ENCODE data around the gene KREMEN1.

The KREMEN1 gene

DNA sequence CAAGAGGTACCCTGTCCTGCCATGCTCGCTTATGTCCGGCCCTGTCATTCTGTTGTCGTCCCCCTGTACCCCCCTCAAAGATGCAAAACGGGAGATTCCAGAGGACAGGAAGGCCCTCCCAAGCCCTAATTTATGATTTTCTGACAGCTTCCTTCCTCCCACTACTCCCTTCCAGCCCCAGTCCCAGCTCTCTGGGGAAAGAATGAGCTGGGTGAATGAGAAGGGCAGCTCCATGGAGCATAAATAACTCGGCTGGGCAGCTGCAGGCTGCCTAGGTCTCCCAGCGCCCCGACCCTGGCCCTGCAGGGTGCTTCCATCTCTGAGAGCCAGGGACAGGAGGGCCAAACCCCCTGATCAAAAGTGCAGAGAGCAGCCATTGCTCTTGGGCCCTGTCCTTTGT lies 128.9 kb downstream of the KREMEN1 start:
- H3K27ac ChIP-seq (replicated peaks), result peak overlapping the region; percentile 75
- DNase-seq (ENCODE audit: low read depth in 1 of 2, low spot score in 1 of 2), result no peak
- no peak overlapping the region for H3K4me3 ChIP-seq (replicated peaks; ENCODE audit: insufficient read depth, low read length)
- H3K27me3 ChIP-seq (ENCODE audit: insufficient read depth, poor library complexity, severe bottlenecking), result no peaks in the 10 kb centered on the region
- TF ChIP-seq GABPA (IDR thresholded peaks at IDR 0.05; ENCODE audit: low read depth), result no peak
- no peak for TF ChIP-seq REST (IDR thresholded peaks at IDR 0.05; ENCODE audit: insufficient replicate concordance, low read depth)
- no peak for TF ChIP-seq SPI1 (IDR thresholded peaks at IDR 0.05; ENCODE audit: borderline replicate concordance, low read depth)
- TF ChIP-seq POLR2AphosphoS5 (IDR thresholded peaks at IDR 0.05; ENCODE audit: low read depth), result no peak
- TF ChIP-seq CTCF (IDR thresholded peaks at IDR 0.05; ENCODE audit: insufficient read depth, low read length), result no peak

GRCh38 chr22:29202212-29203192 lies 129.7 kb downstream of the KREMEN1 start:
- no peaks in the 10 kb centered on the region for H3K27me3 ChIP-seq (ENCODE audit: insufficient read depth, poor library complexity, severe bottlenecking)
- DNase-seq (ENCODE audit: low read depth in 1 of 2, low spot score in 1 of 2), result peak; percentile 56 to 95
- peak; percentile 90 for TF ChIP-seq POLR2AphosphoS5 (IDR thresholded peaks at IDR 0.05; ENCODE audit: low read depth)
- TF ChIP-seq SPI1 (IDR thresholded peaks at IDR 0.05; ENCODE audit: borderline replicate concordance, low read depth), result peak; percentile 19; the same call in 1 of the 2 replicates
- no peak for TF ChIP-seq GABPA (IDR thresholded peaks at IDR 0.05; ENCODE audit: low read depth)
- peak; percentile 38 for TF ChIP-seq CTCF (IDR thresholded peaks at IDR 0.05; ENCODE audit: insufficient read depth, low read length)
- TF ChIP-seq REST (IDR thresholded peaks at IDR 0.05; ENCODE audit: insufficient replicate concordance, low read depth), result peak; percentile 9
- H3K27ac ChIP-seq (replicated peaks), result peak overlapping the region; percentile 75
- no peak overlapping the region for H3K4me3 ChIP-seq (replicated peaks; ENCODE audit: insufficient read depth, low read length)

DNA sequence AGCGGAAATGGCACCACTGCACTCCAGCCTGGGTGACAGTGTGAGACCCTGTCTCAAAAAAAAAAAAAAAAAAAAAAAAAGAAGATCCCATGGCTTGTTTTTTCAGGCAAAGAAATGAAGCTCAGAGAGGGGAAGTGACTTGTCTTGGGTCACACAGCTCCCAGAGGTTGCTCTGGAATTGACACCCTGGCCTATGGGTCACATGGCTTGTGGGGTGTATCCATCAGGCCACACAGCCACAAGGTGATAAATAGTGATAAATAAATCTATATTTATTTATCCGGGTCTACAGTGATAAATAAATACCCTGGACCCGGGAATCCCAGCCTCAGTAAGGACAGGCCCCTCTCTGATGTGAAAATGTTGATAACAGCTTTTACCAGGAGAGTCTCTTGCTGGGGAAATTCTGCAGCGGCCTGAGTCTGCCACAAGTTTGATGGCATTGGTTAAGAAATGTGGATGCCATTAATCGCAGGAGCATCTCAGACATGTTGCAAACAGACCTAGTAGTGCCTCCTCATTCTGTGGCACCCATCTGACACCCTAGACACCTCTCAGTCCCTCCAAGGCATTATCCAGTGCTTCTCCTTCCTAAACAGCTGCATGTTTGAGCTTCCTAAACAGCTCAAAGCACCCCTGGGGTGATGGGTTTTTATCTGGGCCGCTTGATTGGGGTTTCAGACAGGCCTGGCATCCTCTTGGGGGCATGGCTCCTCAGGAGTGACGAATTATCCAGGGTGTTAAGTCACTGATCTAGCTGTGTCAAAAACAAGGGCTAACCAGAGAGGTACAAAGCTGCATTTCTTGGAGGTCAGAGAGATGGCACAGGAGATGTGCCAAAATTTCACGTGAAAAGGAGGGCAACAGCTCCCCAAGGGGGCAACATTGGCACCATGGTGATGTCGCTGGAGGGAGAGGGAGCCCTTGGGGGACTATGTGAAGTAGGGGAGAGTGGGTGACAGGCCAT lies 130.9 kb downstream of the KREMEN1 start:
- TF ChIP-seq SPI1 (IDR thresholded peaks at IDR 0.05; ENCODE audit: borderline replicate concordance, low read depth) (no peak), CTCF (IDR thresholded peaks at IDR 0.05; ENCODE audit: insufficient read depth, low read length) (no peak), REST (IDR thresholded peaks at IDR 0.05; ENCODE audit: insufficient replicate concordance, low read depth) (no peak), GABPA (IDR thresholded peaks at IDR 0.05; ENCODE audit: low read depth) (no peak), POLR2AphosphoS5 (IDR thresholded peaks at IDR 0.05; ENCODE audit: low read depth) (no peak)
- H3K4me3 ChIP-seq (replicated peaks; ENCODE audit: insufficient read depth, low read length), result no peak overlapping the region
- peak overlapping the region; percentile 75 for H3K27ac ChIP-seq (replicated peaks)
- no peaks in the 10 kb centered on the region for H3K27me3 ChIP-seq (ENCODE audit: insufficient read depth, poor library complexity, severe bottlenecking)
- DNase-seq (ENCODE audit: low read depth in 1 of 2, low spot score in 1 of 2), result no peak

All from HL-60 (cell line).